Measurements from ENCODE around the gene KNTC1. TPM values are rescaled to one million over a fixed set of nuclear protein-coding genes. Genes with fewer than 3 reads are reported as not detected.

The KNTC1 gene
- total RNA-seq, 4 donors from 2014 or later, result 7.4 to 61.5 (median 13.9) TPM

- H3K36me3 ChIP-seq, result no peaks in the 10 kb centered on the region
- no peaks in the 10 kb centered on the region for H3K9me3 ChIP-seq
- no peak for DNase-seq
- H3K4me3 ChIP-seq, result no peak overlapping the region
- H3K27ac ChIP-seq, result no peak overlapping the region
- TF ChIP-seq CTCF (IDR thresholded peaks at IDR 0.05) (no peak), POLR2A (IDR thresholded peaks at IDR 0.05) (no peak)
- no peaks in the 10 kb centered on the region for H3K27me3 ChIP-seq
- intact Hi-C loops (cut with DNase I; ENCODE audit: low total_unique reads), result no loop called here
- H3K4me1 ChIP-seq, result no peaks in the 10 kb centered on the region
These were observed 87.8 kb downstream of the KNTC1 start for GRCh38 chr12:122614839-122615238.

GRCh38 chr12:122615780-122616179 is 88.7 kb downstream of the KNTC1 start:
- no peaks in the 10 kb centered on the region for H3K9me3 ChIP-seq
- DNase-seq, result no peak
- no peaks in the 10 kb centered on the region for H3K4me1 ChIP-seq
- TF ChIP-seq CTCF (IDR thresholded peaks at IDR 0.05), result no peak
- intact Hi-C loops (cut with DNase I; ENCODE audit: low total_unique reads), result no loop called here
- H3K27me3 ChIP-seq, result no peaks in the 10 kb centered on the region
- no peak overlapping the region for H3K27ac ChIP-seq
- H3K36me3 ChIP-seq, result no peaks in the 10 kb centered on the region
- no peak overlapping the region for H3K4me3 ChIP-seq

- H3K36me3 ChIP-seq, result no peaks in the 10 kb centered on the region
- H3K27ac ChIP-seq, result no peak overlapping the region
- TF ChIP-seq CTCF (IDR thresholded peaks at IDR 0.05) (no peak), POLR2A (IDR thresholded peaks at IDR 0.05) (no peak)
- no peak for DNase-seq
- H3K4me3 ChIP-seq, result no peak overlapping the region
- no peaks in the 10 kb centered on the region for H3K9me3 ChIP-seq
- H3K4me1 ChIP-seq, result no peaks in the 10 kb centered on the region
- H3K27me3 ChIP-seq, result no peaks in the 10 kb centered on the region
- intact Hi-C loops (cut with DNase I; ENCODE audit: low total_unique reads), result no loop called here
These were observed 108.4 kb downstream of the KNTC1 start for GRCh38 chr12:122635471-122635870.

- Histone ChIP-seq H3K4me1 (no peaks in the 10 kb centered on the region), H3K27me3 (no peaks in the 10 kb centered on the region), H3K4me3 (no peak overlapping the region), H3K27ac (no peak overlapping the region), H3K36me3 (no peaks in the 10 kb centered on the region), H3K9me3 (no peaks in the 10 kb centered on the region)
- no peak for DNase-seq
- intact Hi-C loops (cut with DNase I; ENCODE audit: low total_unique reads), result no loop called here
- TF ChIP-seq CTCF (IDR thresholded peaks at IDR 0.05), result no peak
- no peak for TF ChIP-seq POLR2A (IDR thresholded peaks at IDR 0.05)
These were observed 116.3 kb downstream of the KNTC1 start for GRCh38 chr12:122643207-122643805.

- no peaks in the 10 kb centered on the region for H3K4me1 ChIP-seq
- no peak overlapping the region for H3K27ac ChIP-seq
- no peak for DNase-seq
- TF ChIP-seq CTCF (IDR thresholded peaks at IDR 0.05) (no peak), POLR2A (IDR thresholded peaks at IDR 0.05) (no peak)
- H3K4me3 ChIP-seq, result no peak overlapping the region
- H3K36me3 ChIP-seq, result no peaks in the 10 kb centered on the region
- intact Hi-C loops (cut with DNase I; ENCODE audit: low total_unique reads), result no loop called here
- H3K27me3 ChIP-seq, result no peaks in the 10 kb centered on the region
- H3K9me3 ChIP-seq, result no peaks in the 10 kb centered on the region
These were observed 119.6 kb downstream of the KNTC1 start for GRCh38 chr12:122646517-122647217.

Measured in uterus (tissue), 4 donors.